Ovary (tissue), 3 donors: Measurements from ENCODE around the gene TERB1.

Experiments
- CTCF ChIP-seq, 3 donors: fragments of 450-650 bp in 2 of 3; fragments of 200-600 bp in 1 of 3; IDR thresholded peaks; one replicate each; pipeline versions ENCODE4 v1.5.1 to v1.8.0; 2016 to 2022; ENCODE audit warnings: antibody characterized with exemption in 3 of 3, mild to moderate bottlenecking in 1 of 3
- EP300 ChIP-seq: sonication (generic); formaldehyde crosslinking; IDR thresholded peaks from one replicate; pipeline ENCODE4 v1.6.1; 2017; ENCODE audit warnings: antibody characterized with exemption
- POLR2A ChIP-seq: fragments of 450-650 bp; IDR thresholded peaks from one replicate; pipeline ENCODE4 v1.6.1; 2017; ENCODE audit warnings: antibody characterized with exemption, mild to moderate bottlenecking, moderate library complexity
- donor health status: DM: no; HTN: no; CAD: no.

GRCh38 chr16:66751992-66752322 is 49.4 kb downstream of the TERB1 start:
- TF ChIP-seq CTCF (IDR thresholded peaks at IDR 0.05) (no peak), POLR2A (no peak), EP300 (no peak)
